CD14-positive monocyte (primary cell): ENCODE data around the gene RLF. TPM values are rescaled to one million over a fixed set of nuclear protein-coding genes. Genes with fewer than 3 reads are reported as not detected.

Experiments used
- DNase-seq, 3 donors: peaks; one replicate each; pipeline ENCODE4 v3.0.0-alpha.2; 2011 to 2022
- H2AFZ ChIP-seq: 2 replicates; pipeline ENCODE4 v1.6.0; 2012; ENCODE audit warnings: mild to moderate bottlenecking, low read depth, low read length, inconsistent platforms; ENCODE audit not compliant: insufficient read depth, poor library complexity, severe bottlenecking
- H3K27ac ChIP-seq, 2 donors: 1 replicate in 1 of 2; 2 replicates in 1 of 2; pipeline ENCODE4 v1.5.1; 2012 to 2013; ENCODE audit warnings: low read length in 2 of 2, control low read depth in 1 of 2, inconsistent platforms in 1 of 2, low read depth in 1 of 2, mild to moderate bottlenecking in 1 of 2
- H3K27me3 ChIP-seq, 2 donors: one replicate each; pipeline versions ENCODE4 v1.6.0 to v1.6.1; 2011 to 2013; ENCODE audit warnings: low read length in 2 of 2; ENCODE audit not compliant: control insufficient read depth in 2 of 2, insufficient read depth in 2 of 2
- H3K36me3 ChIP-seq, 2 donors: replicated peaks in 1 of 2; 1 replicate in 1 of 2; 2 replicates in 1 of 2; pipeline versions ENCODE4 v1.5.1 to v1.6.1; 2012 to 2013; ENCODE audit warnings: low read length in 2 of 2, control low read depth in 1 of 2, inconsistent platforms in 1 of 2, mild to moderate bottlenecking in 1 of 2; ENCODE audit not compliant: insufficient read depth in 2 of 2, control insufficient read depth in 1 of 2
- H3K4me1 ChIP-seq, 2 donors: 1 replicate in 1 of 2; 2 replicates in 1 of 2; pipeline versions ENCODE4 v1.5.1 to v1.6.1; 2012 to 2013; ENCODE audit warnings: low read length in 2 of 2, control low read depth in 1 of 2, inconsistent platforms in 1 of 2, mild to moderate bottlenecking in 1 of 2, moderate library complexity in 1 of 2; ENCODE audit not compliant: insufficient read depth in 2 of 2, control insufficient read depth in 1 of 2
- H3K4me2 ChIP-seq: replicated peaks from 2 replicates; pipeline ENCODE3; 2012; ENCODE audit warnings: low read length, moderate library complexity, mild to moderate bottlenecking; ENCODE audit not compliant: poor library complexity, severe bottlenecking; ENCODE audit errors: extremely low read depth
- H3K4me3 ChIP-seq, 3 experiments: fragments of 200-600 bp in 1 of 3; sonication (generic) in 1 of 3; replicated peaks in 1 of 3; 1 replicate in 2 of 3; 2 replicates in 1 of 3; pipeline ENCODE4 v1.5.1; 2011 to 2013; ENCODE audit warnings: low read length in 3 of 3, mild to moderate bottlenecking in 3 of 3, control low read depth in 2 of 3, low read depth in 2 of 3, inconsistent platforms in 1 of 3, moderate library complexity in 1 of 3
- H3K79me2 ChIP-seq: 2 replicates; pipeline ENCODE4 v1.6.0; 2012; ENCODE audit warnings: mild to moderate bottlenecking, control low read depth, inconsistent platforms, low read length, moderate library complexity; ENCODE audit not compliant: insufficient read depth
- H3K9ac ChIP-seq: 2 replicates; pipeline ENCODE4 v1.6.0; 2017; ENCODE audit warnings: low read length, mild to moderate bottlenecking; ENCODE audit not compliant: insufficient read depth, poor library complexity, severe bottlenecking
- H3K9me3 ChIP-seq, 2 donors: replicated peaks in 1 of 2; 1 replicate in 1 of 2; 2 replicates in 1 of 2; pipeline versions ENCODE4 v1.5.1 to v1.6.1; 2012 to 2013; ENCODE audit warnings: low read length in 2 of 2, control low read depth in 1 of 2; ENCODE audit not compliant: control insufficient read depth in 1 of 2, insufficient read depth in 1 of 2
- H4K20me1 ChIP-seq: 2 replicates; pipeline ENCODE4 v1.6.0; 2012; ENCODE audit warnings: mild to moderate bottlenecking, low read length, control low read depth, moderate library complexity; ENCODE audit not compliant: insufficient read depth
- H3K27ac Mint-ChIP-seq, 7 donors: one replicate each; pipeline ENCODE4 v1.8.0; 2020; ENCODE audit warnings: mild to moderate bottlenecking in 7 of 7, mixed read lengths in 7 of 7, moderate library complexity in 6 of 7, inconsistent platforms in 2 of 7
- H3K27me3 Mint-ChIP-seq, 3 donors: one replicate each; pipeline ENCODE4 v1.8.0; 2021 to 2022; ENCODE audit warnings: low read depth in 3 of 3, mild to moderate bottlenecking in 3 of 3, mixed read lengths in 3 of 3, moderate library complexity in 3 of 3, inconsistent platforms in 1 of 3
- H3K36me3 Mint-ChIP-seq, 2 donors: one replicate each; pipeline ENCODE4 v1.8.0; 2020; ENCODE audit warnings: mixed read lengths in 2 of 2, inconsistent platforms in 1 of 2, mild to moderate bottlenecking in 1 of 2
- H3K4me1 Mint-ChIP-seq: one replicate; pipeline ENCODE4 v1.8.0; 2020; ENCODE audit warnings: mild to moderate bottlenecking, mixed read lengths
- H3K4me3 Mint-ChIP-seq, 2 donors: one replicate each; pipeline ENCODE4 v1.8.0; 2020; ENCODE audit warnings: mild to moderate bottlenecking in 2 of 2, mixed read lengths in 2 of 2, moderate library complexity in 1 of 2
- H3K9me3 Mint-ChIP-seq, 7 donors: one replicate each; pipeline ENCODE4 v1.8.0; 2020 to 2022; ENCODE audit warnings: mixed read lengths in 7 of 7, mild to moderate bottlenecking in 6 of 7, moderate library complexity in 6 of 7, inconsistent platforms in 2 of 7
- CTCF ChIP-seq: fragments of 200-600 bp; IDR thresholded peaks from one replicate; pipeline ENCODE4 v1.8.0; 2022; ENCODE audit warnings: antibody characterized with exemption, mild to moderate bottlenecking
- WGBS: methylation state at CpG from one replicate; pipeline ENCODE4 v1.1.5; 2013; ENCODE audit warnings: missing lambda C conversion rate; ENCODE audit not compliant: insufficient coverage; 5-methylcytosine and 5-hydroxymethylcytosine counted together
- intact Hi-C, 2 donors: fragments of 100-400 bp; cut with micrococcal nuclease; formaldehyde crosslinking; loops; one replicate each; pipeline versions ENCODE4 v1.15.0 to v1.15.1; 2023
- polyA plus RNA-seq, 3 donors: library from polyadenylated mRNA; depleted of rRNA in 1 of 3; unstranded in 2 of 3; stranded (reverse) in 1 of 3; fragments of 300-500 nt in 2 of 3; fragments of >200 nt in 1 of 3; fragmentation: Illumina TruSeq in 2 of 3; gene quantifications; 1 replicate in 2 of 3; 2 replicates in 1 of 3; pipeline ENCODE4 v1.2.3, GENCODE V29; 2012 to 2021

Gene RLF
- polyA plus RNA-seq, 3 donors, result 3.0 to 9.2 (median 6.2) TPM

GRCh38 chr1:40239626-40240025 is 78.4 kb downstream of the RLF start:
- WGBS, result no CpG with 5 or more reads among the region's 1 CpG
- Mint-ChIP-seq H3K27me3 (peaks cover 0 to 2% (median 0%) of the 10 kb centered on the region in 3 donors), H3K27ac (no peak overlapping the region), H3K4me1 (peaks cover 26% of the 10 kb centered on the region), H3K9me3 (peaks cover 0 to 4% (median 2%) of the 10 kb centered on the region in 7 donors), H3K4me3 (no peak overlapping the region), H3K36me3 (peaks cover 45 to 47% of the 10 kb centered on the region in 2 donors)
- H3K9ac ChIP-seq, result no peak overlapping the region
- no peak overlapping the region for H3K27ac ChIP-seq
- no peaks in the 10 kb centered on the region for H3K79me2 ChIP-seq
- H2AFZ ChIP-seq, result no peak overlapping the region
- peaks cover 21 to 32% of the 10 kb centered on the region in 2 donors for H3K4me1 ChIP-seq
- no peak for DNase-seq
- no peak for TF ChIP-seq CTCF
- peaks cover 42 to 50% of the 10 kb centered on the region in 2 donors for H3K36me3 ChIP-seq
- no peak overlapping the region for H3K4me2 ChIP-seq
- no peaks in the 10 kb centered on the region for H3K9me3 ChIP-seq
- intact Hi-C loops, result loop anchor here in 1 of 2 donors (5.0 kb wide), 1 partner anchor 77 kb away; the partner anchor contains the start of gene RLF
- H3K4me3 ChIP-seq, result no peak overlapping the region
- no peaks in the 10 kb centered on the region for H4K20me1 ChIP-seq
- no peaks in the 10 kb centered on the region for H3K27me3 ChIP-seq

- H3K4me2 ChIP-seq, result no peak overlapping the region
- H3K9me3 Mint-ChIP-seq, result peaks cover 0 to 4% (median 2%) of the 10 kb centered on the region in 7 donors
- DNase-seq, result no peak
- H3K4me1 Mint-ChIP-seq, result peaks cover 26% of the 10 kb centered on the region
- no peak overlapping the region for H3K4me3 Mint-ChIP-seq
- no peak overlapping the region for H3K27ac ChIP-seq
- no peak for TF ChIP-seq CTCF
- WGBS, result 100% methylated on average over 1 of the region's 2 CpGs
- peaks cover 35 to 42% of the 10 kb centered on the region in 2 donors for H3K36me3 ChIP-seq
- peaks cover 39 to 40% of the 10 kb centered on the region in 2 donors for H3K36me3 Mint-ChIP-seq
- H2AFZ ChIP-seq, result no peak overlapping the region
- no peaks in the 10 kb centered on the region for H4K20me1 ChIP-seq
- no peaks in the 10 kb centered on the region for H3K27me3 ChIP-seq
- peaks cover 0 to 7% (median 0%) of the 10 kb centered on the region in 3 donors for H3K27me3 Mint-ChIP-seq
- H3K79me2 ChIP-seq, result no peaks in the 10 kb centered on the region
- no peaks in the 10 kb centered on the region for H3K9me3 ChIP-seq
- intact Hi-C loops, result loop anchor here in 1 of 2 donors (5.0 kb wide), 1 partner anchor 78 kb away; the partner anchor contains the start of gene RLF
- H3K9ac ChIP-seq, result no peak overlapping the region
- H3K27ac Mint-ChIP-seq, result no peak overlapping the region
- H3K4me3 ChIP-seq, result no peak overlapping the region
- peaks cover 21 to 32% of the 10 kb centered on the region in 2 donors for H3K4me1 ChIP-seq
Measured at GRCh38 chr1:40240390-40240789, 79.2 kb downstream of the RLF start.
